Psoas muscle (tissue), 8 donors: ENCODE results near the gene ZNF436. TPM values are rescaled to one million over a fixed set of nuclear protein-coding genes. Genes with fewer than 3 reads are reported as not detected.
A peak's percentile ranks its signal among the peaks of the same experiment; 100 is the strongest.

Source experiments
- ATAC-seq, 4 donors: fragments of 200-7000 bp; cut with Tn5 transposase; one replicate each; pipeline ENCODE4 v1.9.1; 2020; ENCODE audit warnings: moderate library complexity in 3 of 4, mild to moderate bottlenecking in 2 of 4
- DNase-seq, 2 donors: peaks; one replicate each; pipeline ENCODE4 v3.0.0-alpha.2; 2020
- H3K27ac ChIP-seq: fragments of 200-600 bp; one replicate; pipeline ENCODE4 v1.8.0; 2022
- H3K27me3 ChIP-seq, 3 donors: fragments of 200-600 bp in 1 of 3; one replicate each; pipeline versions ENCODE4 v1.6.1 to v1.8.0; 2013 to 2022; ENCODE audit warnings: low read length in 2 of 3, mild to moderate bottlenecking in 2 of 3, moderate library complexity in 1 of 3; ENCODE audit not compliant: insufficient read depth in 3 of 3
- H3K36me3 ChIP-seq, 2 donors: fragments of 200-600 bp in 1 of 2; one replicate each; pipeline versions ENCODE4 v1.6.1 to v1.8.0; 2013 to 2022; ENCODE audit warnings: low read depth in 1 of 2, mild to moderate bottlenecking in 1 of 2, moderate library complexity in 1 of 2; ENCODE audit not compliant: insufficient read depth in 1 of 2
- H3K4me1 ChIP-seq: fragments of 200-600 bp; one replicate; pipeline ENCODE4 v1.8.0; 2022
- H3K4me3 ChIP-seq: fragments of 200-600 bp; one replicate; pipeline ENCODE4 v1.8.0; 2022; ENCODE audit warnings: mild to moderate bottlenecking
- H3K9me3 ChIP-seq: fragments of 200-600 bp; one replicate; pipeline ENCODE4 v1.8.0; 2022
- WGBS, 3 donors: extraction: QIAGEN DNeasy Blood & Tissue Kit; methylation state at CpG; one replicate each; pipeline versions ENCODE4 v1.1.6 to v1.1.7; 2013; 5-methylcytosine and 5-hydroxymethylcytosine counted together
- intact Hi-C, 2 donors: fragments of 100-400 bp; cut with DNase I; formaldehyde crosslinking; loops; one replicate each; pipeline versions ENCODE4 v1.11.0 to v1.14.2; 2022
- polyA plus RNA-seq, 3 donors: library from polyadenylated mRNA; stranded (reverse); fragments of 200-250 nt; gene quantifications; one replicate each; pipeline ENCODE4 v1.2.3, GENCODE V29; 2013
- total RNA-seq, 4 donors: library from RNA; stranded (reverse); fragmentation: NEBNext Ultra II Directional in 2 of 4; extraction: Animal tissue kit (Norgen Biotek cat#: 25700) in 2 of 4; gene quantifications; one replicate each; pipeline versions ENCODE4 v1.2.1 to v1.2.4, GENCODE V29; 2021 to 2023
- TF ChIP-seq, protein P1 (sequence below): fragments of 200-600 bp; IDR thresholded peaks from one replicate; pipeline ENCODE4 v1.8.0; 2022; ENCODE audit warnings: antibody characterized with exemption
- donor health status: healthy with polysubstance abuse.
- donor health status: DM: no; HTN: no; CAD: no; lungs with moderate emphysema.
- donor health status: Bipolar disorder and iron deficiency.
- donor health status: healthy.
- donor health status: DM: yes; HTN: yes; CAD: no.
- donor health status: DM: no; HTN: no; CAD: no.
- donor health status: DM: no; HTN: no; CAD: no.
- donor health status: DM: yes; HTN: yes; CAD: no.

ZNF436 gene
- total and polyA plus RNA-seq, 7 donors, result 2.2 to 11.5 (median 7.2) TPM

DNA sequence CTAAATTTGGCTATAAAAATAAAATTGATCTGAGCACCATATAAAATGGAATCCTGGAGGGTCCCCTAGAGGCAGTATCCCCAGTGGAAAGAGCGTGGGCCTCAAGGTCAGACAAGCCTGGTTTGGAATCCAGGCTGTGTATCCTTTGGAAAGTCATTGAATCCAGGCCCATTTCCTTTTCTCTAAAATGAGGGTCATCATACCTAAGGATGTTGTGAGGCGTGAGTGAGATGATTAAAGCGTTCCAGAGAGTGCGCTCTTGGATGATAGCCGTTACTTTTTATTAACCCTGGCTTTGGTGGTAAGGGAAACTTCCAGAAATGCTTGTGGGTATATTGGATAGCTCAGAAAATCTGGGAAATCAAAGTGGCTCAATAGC, 683 bp upstream of the ZNF436 start:
- intact Hi-C loops, result no loop called here
- no peak for DNase-seq
- Histone ChIP-seq H3K36me3 (peaks cover 2 to 20% of the 10 kb centered on the region in 2 donors), H3K4me3 (peak overlapping the region; percentile 89), H3K27me3 (no peaks in the 10 kb centered on the region), H3K4me1 (peaks cover 49% of the 10 kb centered on the region), H3K9me3 (peaks cover 9% of the 10 kb centered on the region), H3K27ac (peak overlapping the region; percentile 98)
- WGBS, 3 donors, result 12 to 20% (median 14%) methylated on average over 5 of the region's 5 CpGs
- TF ChIP-seq, protein P1, sequence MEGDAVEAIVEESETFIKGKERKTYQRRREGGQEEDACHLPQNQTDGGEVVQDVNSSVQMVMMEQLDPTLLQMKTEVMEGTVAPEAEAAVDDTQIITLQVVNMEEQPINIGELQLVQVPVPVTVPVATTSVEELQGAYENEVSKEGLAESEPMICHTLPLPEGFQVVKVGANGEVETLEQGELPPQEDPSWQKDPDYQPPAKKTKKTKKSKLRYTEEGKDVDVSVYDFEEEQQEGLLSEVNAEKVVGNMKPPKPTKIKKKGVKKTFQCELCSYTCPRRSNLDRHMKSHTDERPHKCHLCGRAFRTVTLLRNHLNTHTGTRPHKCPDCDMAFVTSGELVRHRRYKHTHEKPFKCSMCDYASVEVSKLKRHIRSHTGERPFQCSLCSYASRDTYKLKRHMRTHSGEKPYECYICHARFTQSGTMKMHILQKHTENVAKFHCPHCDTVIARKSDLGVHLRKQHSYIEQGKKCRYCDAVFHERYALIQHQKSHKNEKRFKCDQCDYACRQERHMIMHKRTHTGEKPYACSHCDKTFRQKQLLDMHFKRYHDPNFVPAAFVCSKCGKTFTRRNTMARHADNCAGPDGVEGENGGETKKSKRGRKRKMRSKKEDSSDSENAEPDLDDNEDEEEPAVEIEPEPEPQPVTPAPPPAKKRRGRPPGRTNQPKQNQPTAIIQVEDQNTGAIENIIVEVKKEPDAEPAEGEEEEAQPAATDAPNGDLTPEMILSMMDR, result no peak
- no peak for ATAC-seq

GRCh38 chr1:23368562-23369334, 888 bp downstream of the ZNF436 start:
- Histone ChIP-seq H3K36me3 (peaks cover 5 to 35% of the 10 kb centered on the region in 2 donors), H3K4me1 (peaks cover 49% of the 10 kb centered on the region), H3K9me3 (peaks cover 23% of the 10 kb centered on the region), H3K27me3 (no peaks in the 10 kb centered on the region), H3K27ac (peak overlapping the region; percentile 98), H3K4me3 (peak overlapping the region; percentile 89)
- ATAC-seq, result peak; percentile 84 to 90 (median 88)
- TF ChIP-seq, protein P1, result no peak
- intact Hi-C loops, result loop anchor here (1.0 to 5.0 kb wide), 3 partner anchors 24 to 34 kb away; partner anchors contain the start of gene HNRNPR (in 2 of the 2)
- WGBS, 3 donors, result 0% methylated on average over 54 to 61 of the region's 61 CpGs
- peak; percentile 94 to 95 for DNase-seq

GRCh38 chr1:23367791-23368561, 1.7 kb downstream of the ZNF436 start:
- intact Hi-C loops, result loop anchor here (1.0 to 5.0 kb wide), 3 partner anchors 23 to 34 kb away; partner anchors contain the start of gene HNRNPR (in 2 of the 2)
- ATAC-seq, result peak; percentile 91 to 93 (median 92)
- WGBS, 3 donors, result 1 to 2% (median 2%) methylated on average over 32 to 41 of the region's 41 CpGs
- Histone ChIP-seq H3K4me1 (peaks cover 42% of the 10 kb centered on the region), H3K9me3 (peaks cover 30% of the 10 kb centered on the region), H3K27ac (peak overlapping the region; percentile 98), H3K27me3 (no peaks in the 10 kb centered on the region), H3K36me3 (peaks cover 10 to 43% of the 10 kb centered on the region in 2 donors), H3K4me3 (peak overlapping the region; percentile 89)
- TF ChIP-seq, protein P1, result no peak
- peak; percentile 99 for DNase-seq

DNA sequence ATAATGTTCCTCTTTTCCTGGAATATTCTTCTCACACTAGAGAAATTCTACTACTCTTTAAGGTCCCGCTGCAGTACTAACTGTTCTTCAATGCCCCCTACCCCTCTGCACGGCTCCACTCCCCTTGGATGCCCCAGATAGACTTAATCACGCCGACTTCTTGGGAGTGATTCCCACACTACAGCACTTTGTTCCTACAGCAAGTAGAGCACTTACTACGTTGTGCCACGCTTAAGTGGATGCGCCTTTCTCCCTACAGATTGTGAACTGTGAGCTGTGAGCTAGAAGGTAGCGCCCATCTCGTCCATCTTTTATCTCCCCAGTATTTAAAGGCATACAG, 2.2 kb downstream of the ZNF436 start:
- TF ChIP-seq, protein P1, result no peak
- peaks cover 36% of the 10 kb centered on the region for H3K9me3 ChIP-seq
- peak overlapping the region; percentile 98 for H3K27ac ChIP-seq
- peaks cover 15 to 49% of the 10 kb centered on the region in 2 donors for H3K36me3 ChIP-seq
- ATAC-seq (no peak), DNase-seq (no peak)
- H3K4me1 ChIP-seq, result peaks cover 36% of the 10 kb centered on the region
- WGBS, 3 donors, result 37 to 51% (median 50%) methylated on average over 9 of the region's 9 CpGs
- intact Hi-C loops, result loop anchor here in 1 of 2 donors (5.0 kb wide), 1 partner anchor 35 kb away; no protein-coding TSS in a partner anchor
- no peaks in the 10 kb centered on the region for H3K27me3 ChIP-seq
- peak overlapping the region; percentile 89 for H3K4me3 ChIP-seq
